ENCODE data around the gene PRKCH. TPM values are rescaled to one million over a fixed set of nuclear protein-coding genes. Genes with fewer than 3 reads are reported as not detected.

PRKCH gene
- total and polyA plus RNA-seq, 2 of the 13 experiments (the other 11 are each of a cell fraction or from before 2014, with no cell fraction given): 0.48 to 1.3 TPM

GRCh38 chr14:61559641-61560201, 238.3 kb downstream of the PRKCH start (continued):
- TF ChIP-seq ZNF691 (CRISPR knock-in tag; IDR thresholded peaks at IDR 0.05; ENCODE audit: borderline replicate concordance, low read depth) (no peak), ARID4A (CRISPR knock-in tag; IDR thresholded peaks at IDR 0.05; ENCODE audit: borderline replicate concordance) (peak; percentile 50; the same call in 1 of the 2 replicates), TCF7 (IDR thresholded peaks at IDR 0.05; ENCODE audit: low read depth) (no peak), CEBPG (CRISPR knock-in tag; IDR thresholded peaks at IDR 0.05) (no peak), ZNF850 (CRISPR knock-in tag; conservative IDR thresholded peaks at IDR 0.05) (no peak), THAP9 (CRISPR knock-in tag; IDR thresholded peaks at IDR 0.05; ENCODE audit: borderline replicate concordance) (no peak), ZNF550 (CRISPR knock-in tag; IDR thresholded peaks at IDR 0.05; ENCODE audit: borderline replicate concordance) (no peak), ZNF784 (CRISPR knock-in tag; IDR thresholded peaks at IDR 0.05; ENCODE audit: borderline replicate concordance) (no peak), REST (IDR thresholded peaks at IDR 0.05; ENCODE audit: borderline replicate concordance in 1 of 2, low read depth in 1 of 2, low read length in 2 of 2) (peak in 1 of 2 experiments; percentile 45; a peak in 1 of 4 replicates), ARNTL (CRISPR knock-in tag; IDR thresholded peaks at IDR 0.05) (no peak), ZNF580 (CRISPR knock-in tag; IDR thresholded peaks at IDR 0.05; ENCODE audit: borderline replicate concordance, low read depth) (no peak), EZH2 (conservative IDR thresholded peaks at IDR 0.05; ENCODE audit: low read depth, low read length) (no peak), ZSCAN29 (CRISPR knock-in tag; conservative IDR thresholded peaks at IDR 0.05) (no peak), ZNF225 (CRISPR knock-in tag; IDR thresholded peaks at IDR 0.05) (no peak), THYN1 (CRISPR knock-in tag; IDR thresholded peaks at IDR 0.05; ENCODE audit: borderline replicate concordance, low read depth) (0 out of 2 replicates have a peak, but pooled peaks have one; percentile 40), ZNF17 (CRISPR knock-in tag; IDR thresholded peaks at IDR 0.05) (no peak)
